GM12874 (cell line): ENCODE measurements around the gene COL5A3.
A peak's percentile ranks its signal among the peaks of the same experiment; 100 is the strongest.

Source experiments
- CTCF ChIP-seq: IDR thresholded peaks from 2 replicates; pipeline ENCODE4 v1.5.1; 2011; ENCODE audit warnings: low read depth, mild to moderate bottlenecking, control low read depth, low read length, moderate library complexity; ENCODE audit not compliant: insufficient read depth

Gene COL5A3

DNA sequence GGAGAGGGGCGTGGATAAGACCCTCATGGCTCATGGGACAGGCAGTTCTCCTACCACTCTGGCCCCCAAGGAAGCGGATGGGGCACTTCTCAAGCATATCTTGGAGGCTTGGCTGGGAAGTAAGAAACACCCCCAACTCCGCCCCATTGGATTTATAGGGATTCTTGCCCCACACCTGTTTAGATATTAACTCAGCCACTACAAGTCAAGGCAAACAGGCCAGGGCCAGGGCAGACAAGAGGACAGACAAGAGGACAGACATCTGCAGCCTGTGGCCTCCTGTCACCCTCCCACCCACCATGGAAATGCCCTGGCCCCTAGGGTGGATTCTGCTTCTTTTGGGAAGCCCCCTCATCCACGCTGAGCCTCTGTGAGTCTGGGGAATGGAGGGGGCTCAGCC is 27.1 kb upstream of the COL5A3 start:
- TF ChIP-seq CTCF: no peak

GRCh38 chr19:10036601-10037071 is 26.3 kb upstream of the COL5A3 start:
- no peak for TF ChIP-seq CTCF

GRCh38 chr19:10033614-10034013 is 23.3 kb upstream of the COL5A3 start:
- TF ChIP-seq CTCF: no peak

GRCh38 chr19:10027158-10027997 is 17.1 kb upstream of the COL5A3 start:
- peak; percentile 97 for TF ChIP-seq CTCF

DNA sequence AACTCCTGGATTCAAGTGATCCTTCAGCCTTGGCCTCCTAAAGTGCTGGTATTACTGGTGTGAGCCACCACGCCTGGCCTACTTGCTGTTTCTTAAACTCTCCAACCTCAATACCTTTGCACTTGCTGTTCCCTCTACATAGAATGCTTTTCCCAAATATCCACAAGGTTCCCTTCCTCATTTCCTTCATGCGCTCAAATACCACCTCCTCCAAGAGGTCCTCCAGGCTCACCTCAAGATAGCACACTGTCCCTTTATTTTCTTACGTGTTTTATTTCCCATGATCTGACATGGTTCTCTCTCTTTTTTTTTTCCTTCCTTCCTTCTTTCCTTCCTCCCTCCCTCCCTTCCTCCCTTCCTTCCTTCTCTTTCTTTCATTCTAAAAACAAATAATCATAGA is 16.4 kb upstream of the COL5A3 start:
- TF ChIP-seq CTCF: no peak

GRCh38 chr19:10021863-10022262 is 11.6 kb upstream of the COL5A3 start:
- TF ChIP-seq CTCF: no peak

GRCh38 chr19:10021446-10021845 is 11.1 kb upstream of the COL5A3 start:
- no peak for TF ChIP-seq CTCF
